Measurements from ENCODE around the gene BCL11A.

BCL11A gene

DNA sequence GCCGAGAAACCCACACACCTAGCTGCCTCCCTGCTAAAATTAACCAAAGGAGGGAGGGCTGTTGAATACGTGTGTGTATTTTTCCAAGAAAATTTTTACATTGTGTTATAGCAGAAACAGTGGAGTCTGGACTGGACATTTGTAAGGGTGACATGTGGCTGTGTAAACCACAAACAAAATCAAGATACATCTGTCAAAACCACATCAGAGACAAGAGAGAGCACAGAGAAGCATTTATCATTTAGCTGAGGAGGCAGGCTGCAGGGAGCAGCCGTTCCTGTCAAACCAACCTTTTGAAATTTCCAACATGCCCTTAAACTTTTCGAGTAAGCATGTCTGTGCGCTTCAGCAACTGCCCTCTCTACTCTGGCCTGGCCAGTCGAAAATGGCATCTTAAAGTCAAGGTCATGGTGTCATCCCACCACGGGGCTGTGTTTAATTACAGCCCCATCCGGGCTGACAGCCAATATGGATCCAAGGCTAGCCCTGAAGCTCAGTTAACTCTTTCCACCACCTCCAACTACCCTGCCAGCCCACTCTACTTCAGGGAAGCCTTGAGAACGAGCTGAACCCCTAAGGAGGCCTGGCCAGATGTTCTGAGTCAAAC lies 8.4 kb downstream of the BCL11A start:
- DNase-seq (ENCODE audit: low read depth): no peak

- DNase-seq (ENCODE audit: low read depth): no peak
These were observed 9.4 kb downstream of the BCL11A start for GRCh38 chr2:60544062-60544461.

DNA sequence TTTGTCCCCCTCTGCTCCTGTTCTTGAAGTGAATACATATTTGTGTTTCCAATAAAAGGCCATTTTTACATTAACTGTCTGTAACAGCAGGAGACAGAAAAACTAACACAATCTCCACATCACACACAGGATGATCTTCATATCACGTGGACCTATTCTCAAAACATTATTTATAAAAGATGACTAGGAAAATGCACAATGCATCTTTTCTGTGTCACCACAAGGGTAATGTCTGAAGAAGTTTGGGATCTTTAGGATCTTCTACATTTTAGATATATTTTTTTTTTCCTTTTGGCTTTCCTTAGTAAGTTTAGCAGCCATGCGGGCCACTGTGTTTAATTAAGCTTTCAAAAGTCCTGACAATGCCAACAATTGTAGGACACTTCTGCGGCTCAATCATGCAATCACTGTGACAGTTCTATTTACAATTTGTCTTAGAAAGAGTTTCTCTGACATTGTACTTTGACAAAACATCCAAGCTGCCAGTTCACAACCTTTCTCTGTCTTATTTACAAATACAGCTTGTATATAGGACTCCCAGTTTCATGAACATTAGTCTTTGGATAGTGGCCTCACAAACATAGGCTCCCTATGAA lies 12.3 kb downstream of the BCL11A start:
- no peak for DNase-seq (ENCODE audit: low read depth)

- DNase-seq (ENCODE audit: low read depth): no peak
These were observed 13.4 kb downstream of the BCL11A start for GRCh38 chr2:60540074-60540473.

GRCh38 chr2:60539140-60539539 lies 14.3 kb downstream of the BCL11A start:
- no peak for DNase-seq (ENCODE audit: low read depth)

- DNase-seq (ENCODE audit: low read depth): no peak
These were observed 15.4 kb downstream of the BCL11A start for GRCh38 chr2:60538101-60538500.

GRCh38 chr2:60536746-60537145 lies 16.7 kb downstream of the BCL11A start:
- no peak for DNase-seq (ENCODE audit: low read depth)

GRCh38 chr2:60535685-60536312 lies 17.7 kb downstream of the BCL11A start:
- DNase-seq (ENCODE audit: low read depth): no peak

DNA sequence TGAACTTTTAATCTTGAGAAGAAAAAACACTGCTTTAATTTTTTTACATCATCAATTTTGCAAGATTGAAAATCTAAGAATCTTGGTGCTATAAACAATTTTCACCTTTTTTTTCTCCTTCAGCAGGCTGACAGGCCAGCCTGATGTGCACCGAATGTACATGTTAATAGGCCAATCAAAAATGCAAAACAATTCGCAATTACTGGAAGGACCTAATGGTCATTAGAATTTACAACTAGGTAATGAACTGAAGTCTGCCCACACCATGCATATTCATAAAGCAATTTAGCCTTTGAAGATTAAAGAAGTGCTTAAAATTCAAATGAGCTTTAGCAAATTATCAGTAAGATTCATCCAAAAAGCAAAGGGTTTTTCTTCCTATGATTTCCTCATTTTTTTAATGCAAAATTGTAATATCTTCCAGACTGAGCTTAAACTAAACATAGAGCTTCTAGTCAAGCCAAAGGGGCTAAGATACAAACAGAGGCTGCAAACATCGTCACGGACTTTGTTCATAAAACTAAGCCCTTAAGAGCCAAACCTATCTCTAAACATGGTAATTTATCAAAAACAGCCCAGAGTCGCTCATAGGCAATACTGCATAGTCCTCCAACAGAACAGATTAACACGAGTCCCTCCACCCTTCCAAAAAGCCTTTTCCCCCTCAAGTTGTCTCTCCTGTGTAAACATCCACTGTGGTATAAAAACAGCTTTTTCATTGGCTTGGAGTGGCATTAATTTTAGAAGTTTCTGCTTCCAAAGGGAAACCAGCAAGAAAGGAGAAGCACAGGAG lies 18.4 kb downstream of the BCL11A start:
- no peak for DNase-seq (ENCODE audit: low read depth)

- no peak for DNase-seq (ENCODE audit: low read depth)
These were observed 19.3 kb downstream of the BCL11A start for GRCh38 chr2:60534052-60534685.

GRCh38 chr2:60533101-60534051 lies 20.1 kb downstream of the BCL11A start:
- no peak for DNase-seq (ENCODE audit: low read depth)

- no peak for DNase-seq (ENCODE audit: low read depth)
These were observed 21.0 kb downstream of the BCL11A start for GRCh38 chr2:60532421-60532820.

DNA sequence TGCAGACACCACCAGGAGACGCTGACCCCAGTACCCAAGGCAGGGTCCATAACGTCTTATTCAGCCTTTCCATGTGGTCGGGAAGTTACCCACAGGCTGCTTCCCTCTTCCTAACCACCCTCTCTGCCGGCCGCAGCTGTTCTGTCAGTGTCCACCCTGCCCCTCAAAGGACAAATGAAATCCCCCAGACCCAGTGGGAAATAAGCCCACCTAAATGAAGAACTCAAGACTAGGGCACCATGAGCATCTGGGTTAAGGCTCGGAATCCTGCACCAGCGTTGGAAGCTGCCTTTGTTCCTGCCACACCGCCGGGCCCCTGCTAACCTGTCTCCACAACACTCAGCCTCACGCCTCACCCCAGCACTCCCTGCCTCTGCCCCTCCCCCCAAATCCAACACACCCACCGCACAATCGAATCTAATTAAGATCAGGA lies 21.7 kb downstream of the BCL11A start:
- DNase-seq (ENCODE audit: low read depth): no peak

- no peak for DNase-seq (ENCODE audit: low read depth)
These were observed 22.7 kb downstream of the BCL11A start for GRCh38 chr2:60530660-60531281.

DNA sequence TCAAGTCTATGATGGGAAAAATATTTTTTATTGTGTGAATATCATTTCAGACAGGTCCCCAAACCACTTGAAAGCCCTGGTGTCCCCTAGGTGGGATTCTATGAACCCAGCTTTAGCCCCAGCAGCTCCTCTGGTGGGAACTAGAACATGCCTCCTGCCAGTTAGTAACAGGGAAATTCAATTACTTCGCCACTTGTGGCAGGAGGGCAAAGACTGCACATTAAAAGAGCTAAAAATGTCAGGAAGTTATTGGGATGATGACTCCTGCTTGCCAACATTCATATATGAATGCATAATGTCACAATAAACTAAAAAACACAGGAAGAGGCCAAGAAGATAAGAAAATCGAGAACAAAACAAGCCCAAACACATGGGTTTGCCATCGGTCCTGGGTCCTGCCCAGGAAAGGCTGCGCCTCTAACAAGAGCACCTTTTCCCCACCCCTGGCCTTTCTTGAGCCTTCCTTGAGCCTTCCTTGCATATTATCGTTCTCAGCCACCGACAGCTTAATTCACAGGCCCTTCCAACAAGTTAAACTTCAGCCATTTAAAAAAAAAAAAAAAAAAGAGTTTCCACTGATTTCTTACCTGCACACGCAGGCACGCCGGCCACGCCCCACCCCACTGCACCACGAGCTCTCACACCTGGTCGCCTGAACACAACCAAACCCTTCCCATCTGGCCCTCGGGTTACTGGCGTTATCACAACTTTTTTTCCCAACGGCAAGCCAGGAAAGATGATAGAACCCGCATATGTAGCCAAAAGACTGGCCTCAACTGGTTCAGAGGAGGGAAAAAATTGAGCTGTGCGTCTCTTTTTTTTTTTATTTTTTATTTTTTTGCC lies 23.4 kb downstream of the BCL11A start:
- no peak for DNase-seq (ENCODE audit: low read depth)

DNA sequence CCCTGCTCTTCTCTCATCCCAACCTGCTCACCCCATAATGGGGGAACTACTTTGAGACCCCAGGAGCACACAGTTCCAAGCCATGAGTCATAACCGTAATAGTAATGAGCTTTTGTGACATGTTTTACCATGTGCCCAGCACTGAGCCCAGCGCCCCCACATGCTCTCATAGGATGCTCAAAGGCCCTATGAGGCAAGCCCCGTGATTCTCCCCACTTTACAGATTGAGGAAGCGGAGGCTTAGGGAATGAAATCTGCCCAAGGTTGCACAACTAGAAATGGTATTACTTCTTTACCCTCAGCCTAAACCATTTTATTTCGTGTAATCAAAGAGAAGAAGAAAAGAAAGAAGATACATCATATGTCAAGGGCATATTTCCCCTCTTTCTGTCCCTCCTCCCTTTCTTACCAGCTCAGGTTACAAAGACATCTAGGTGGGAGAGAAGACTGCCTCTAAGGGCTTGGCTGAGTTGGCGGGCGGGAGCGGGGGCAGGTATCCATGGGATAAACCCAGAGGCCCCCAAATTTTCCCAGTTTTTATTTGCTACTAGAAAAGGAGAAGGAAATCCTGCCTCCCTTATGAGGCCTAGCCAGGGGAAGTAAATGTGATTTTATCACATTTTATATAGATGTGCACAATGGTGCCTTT lies 24.2 kb downstream of the BCL11A start:
- DNase-seq (ENCODE audit: low read depth): no peak

DNA sequence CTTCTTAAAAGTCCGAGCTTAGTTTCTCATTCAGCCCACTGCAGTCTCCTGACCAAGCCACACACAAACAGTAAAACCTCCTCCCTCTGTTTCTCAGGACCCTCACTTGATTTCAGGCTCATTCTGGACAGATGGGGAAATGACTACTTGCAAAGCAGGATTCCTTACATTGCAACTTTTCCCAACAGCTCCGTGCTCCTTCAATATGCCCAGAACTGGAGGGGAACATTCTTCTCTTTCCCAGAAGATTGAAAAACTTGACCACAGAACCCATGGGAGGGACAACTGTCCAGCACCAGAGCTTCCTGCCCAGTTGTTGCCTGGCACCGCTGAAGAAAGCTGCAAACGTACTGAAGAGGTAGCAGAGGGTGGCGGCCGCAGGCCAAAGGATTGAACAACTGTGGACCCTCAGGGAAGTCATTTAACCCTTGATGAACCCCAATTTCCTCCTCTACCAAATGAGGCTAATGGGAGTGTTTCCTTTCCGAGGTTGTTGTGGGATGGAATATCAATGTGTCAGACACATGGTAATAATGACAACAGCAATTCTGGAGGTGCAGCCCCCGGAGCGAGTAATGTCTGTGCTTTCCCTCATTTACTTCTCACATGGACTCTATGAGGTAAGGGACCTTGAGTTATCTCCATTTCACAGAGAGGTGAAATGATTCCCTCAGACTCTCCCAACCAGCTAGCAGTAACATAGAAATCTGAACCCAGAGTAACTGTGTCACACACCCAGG lies 25.0 kb downstream of the BCL11A start:
- no peak for DNase-seq (ENCODE audit: low read depth)

DNA sequence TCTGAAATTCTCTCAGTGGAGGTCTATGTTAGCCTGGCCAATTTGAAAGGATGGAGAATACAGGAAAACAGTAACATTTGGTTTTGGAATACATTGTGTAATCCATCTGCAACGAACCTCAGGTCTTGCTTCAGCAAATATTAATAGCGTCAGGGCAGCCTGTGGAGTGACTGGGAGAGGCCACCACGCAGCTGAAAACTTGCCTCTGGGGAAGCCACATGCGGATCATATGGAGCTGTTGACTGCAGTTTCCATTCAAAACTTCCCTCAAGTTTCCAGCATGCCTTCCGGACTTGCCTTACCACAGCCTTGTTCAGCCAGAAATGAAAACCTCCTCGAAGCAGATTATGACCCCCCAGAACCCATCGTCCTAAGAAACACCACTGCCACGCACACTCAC lies 25.7 kb downstream of the BCL11A start:
- no peak for DNase-seq (ENCODE audit: low read depth)

DNA sequence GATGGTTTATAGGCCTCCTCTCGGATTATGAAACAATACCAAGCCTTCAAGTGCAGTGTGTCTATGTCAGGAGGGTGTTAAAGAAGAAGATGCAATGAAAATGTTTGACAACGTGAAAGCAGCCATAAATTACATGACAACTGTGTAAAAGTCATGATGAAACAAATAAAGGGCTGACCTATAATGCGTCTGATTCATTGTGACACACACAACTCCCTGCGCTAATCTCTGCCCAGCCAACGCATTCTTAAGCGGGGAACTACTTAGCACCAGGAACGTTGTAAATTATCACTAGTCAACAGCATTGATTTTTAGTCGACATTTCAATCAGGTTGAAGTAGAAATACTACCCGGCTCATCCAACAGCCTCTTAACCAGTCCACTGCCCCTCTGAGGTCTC lies 26.8 kb downstream of the BCL11A start:
- no peak for DNase-seq (ENCODE audit: low read depth)

Data from activated T-cell treated with anti-CD3 and anti-CD28 coated beads for 48 hours (primary cell).